ENCODE measurements around the gene ICAM5. TPM values are rescaled to one million over a fixed set of nuclear protein-coding genes. Genes with fewer than 3 reads are reported as not detected.

Gene ICAM5
- total and polyA plus RNA-seq, 10 of the 15 experiments (the other 5 are each of a cell fraction or from before 2014, with no cell fraction given): 0.14 to 4.6 (median 0.94) TPM; not detected in 2

DNA sequence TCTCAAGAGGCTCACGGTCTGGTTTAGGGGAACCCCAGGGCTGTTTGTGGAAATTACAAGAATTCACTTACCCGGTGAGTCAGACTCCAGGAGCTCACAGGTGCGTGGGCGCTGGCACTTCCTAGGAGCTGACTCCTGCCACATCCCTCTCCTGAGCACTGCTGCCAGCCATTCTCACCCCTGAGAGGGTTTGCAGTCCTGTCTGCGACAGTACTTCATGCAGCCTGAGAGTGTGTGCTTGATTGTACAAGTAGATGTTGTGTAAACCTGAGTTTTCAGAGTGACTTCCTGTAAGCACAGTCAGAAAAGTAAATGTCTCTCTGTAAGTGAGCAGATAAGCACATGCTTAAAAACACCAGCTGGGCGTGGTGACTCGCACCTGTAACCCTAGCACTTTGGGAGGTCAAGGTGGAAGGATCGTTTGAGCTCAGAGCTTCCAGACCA is 29.6 kb upstream of the ICAM5 start:
- intact Hi-C loops (cut with micrococcal nuclease; ENCODE audit: unreplicated experiment): no loop called here
- BruUV-seq (replicated peaks): no TSS peak
- no peaks in the 10 kb centered on the region; the same call in 2 of the 3 replicates for H3K9me3 ChIP-seq (replicated peaks; ENCODE audit: control insufficient read depth, insufficient read depth, low read length)
- peaks cover 11% of the 10 kb centered on the region for H3K4me1 ChIP-seq (ENCODE audit: control insufficient read depth, insufficient read depth, low read length)
- H3K9ac ChIP-seq (ENCODE audit: control insufficient read depth, insufficient read depth, low read length): no peak overlapping the region
- FAIRE-seq (no peak), DNase-seq (ENCODE audit: low read depth, low spot score) (no peak), ATAC-seq (peak; percentile 19)
- peak overlapping the region; percentile 27; the same call in 1 of the 2 replicates for H3K27ac ChIP-seq (ENCODE audit: control insufficient read depth, insufficient read depth)
- no peak overlapping the region for H2AFZ ChIP-seq (ENCODE audit: control insufficient read depth, low read depth, low read length)
- peaks cover 17 to 21% of the 10 kb centered on the region in 2 experiments; a peak in 3 of 4 replicates for H3K36me3 ChIP-seq (ENCODE audit: control insufficient read depth in 2 of 2, insufficient read depth in 2 of 2, low read length in 1 of 2)
- CTCF ChIA-PET: interaction anchor here (0.6 to 5.2 kb wide), 19 partner anchors 10 to 328 kb away, joined by 3 to 186 read pairs (median 7); partner anchors contain the start of genes DNMT1, ICAM1, ICAM4 and ICAM5
- H3K79me2 ChIP-seq (ENCODE audit: control insufficient read depth, insufficient read depth, low read length): peaks cover 1% of the 10 kb centered on the region; the same call in 1 of the 2 replicates
- 0 out of 2 replicates have a peak overlapping the region, but pooled peaks have one; percentile 2 for H3K4me2 ChIP-seq (ENCODE audit: control insufficient read depth, insufficient read depth)
- no peak overlapping the region for H3K4me3 ChIP-seq
- SMC1A ChIA-PET (ENCODE audit: uncharacterized antibody, unreplicated experiment): interaction anchor here (0.7 to 5.6 kb wide), 8 partner anchors 9 to 141 kb away, joined by 3 to 83 read pairs (median 4); partner anchors contain the start of genes ICAM1, MRPL4 and RAVER1
- H4K20me1 ChIP-seq (ENCODE audit: control insufficient read depth, insufficient read depth): no peaks in the 10 kb centered on the region
- no peaks in the 10 kb centered on the region for H3K27me3 ChIP-seq (replicated peaks in 1 of 2; ENCODE audit: control insufficient read depth in 2 of 2, insufficient read depth in 2 of 2, low read length in 1 of 2)
- in situ Hi-C loops (cut with MboI): no loop called here
- RAD21 ChIA-PET (ENCODE audit: unreplicated experiment): interaction anchor here (0.8 to 7.2 kb wide), 12 partner anchors 10 to 158 kb away, joined by 3 to 107 read pairs (median 4); partner anchors contain the start of genes DNMT1, ICAM1, ICAM5 and TYK2
- POLR2A ChIA-PET: interaction anchor here (0.5 to 3.8 kb wide), 8 partner anchors 12 to 1283 kb away, joined by 3 to 32 read pairs (median 4); partner anchors contain the start of genes ICAM1 and ICAM5
- WGBS (ENCODE audit: insufficient coverage, insufficient replicate concordance, low lambda C conversion rate, missing lambda C conversion rate): 22% methylated on average over 8 of the region's 8 CpGs
- TF ChIP-seq SIX5 (IDR thresholded peaks at IDR 0.05; ENCODE audit: low read depth, low read length, severe bottlenecking) (no peak), NFYB (IDR thresholded peaks at IDR 0.05; ENCODE audit: insufficient read depth, low read depth, low read length) (no peak), NR2F1 (conservative IDR thresholded peaks at IDR 0.05) (no peak), DPF2 (IDR thresholded peaks at IDR 0.05) (0 out of 2 replicates have a peak, but pooled peaks have one; percentile 15), TCF3 (IDR thresholded peaks at IDR 0.05; ENCODE audit: borderline replicate concordance, insufficient read depth, low read depth, low read length) (no peak), CBFB (IDR thresholded peaks at IDR 0.05; ENCODE audit: low read depth) (no peak; the same call in 1 of the 2 replicates), ZNF207 (IDR thresholded peaks at IDR 0.05; ENCODE audit: borderline replicate concordance) (no peak), RUNX3 (IDR thresholded peaks at IDR 0.05; ENCODE audit: low read length) (peak; percentile 20; the same call in 1 of the 2 replicates), SMARCA5 (IDR thresholded peaks at IDR 0.05) (no peak), KDM1A (IDR thresholded peaks at IDR 0.05; ENCODE audit: borderline replicate concordance) (no peak), BMI1 (IDR thresholded peaks at IDR 0.05; ENCODE audit: borderline replicate concordance) (no peak), EGR1 (IDR thresholded peaks at IDR 0.05; ENCODE audit: borderline replicate concordance in 1 of 2, low read depth in 2 of 2, low read length in 2 of 2) (peak in 1 of 2 experiments; percentile 82; a peak in 1 of 3 replicates), SMAD1 (IDR thresholded peaks at IDR 0.05; ENCODE audit: low read depth, partially characterized antibody) (no peak), ZNF274 (IDR thresholded peaks at IDR 0.05; ENCODE audit: insufficient read depth, insufficient read length) (no peak), POLR2A (IDR thresholded peaks at IDR 0.05; ENCODE audit: low read depth, low read length) (peak; percentile 52; the same call in 1 of the 2 replicates), JUNB (IDR thresholded peaks at IDR 0.05) (0 out of 2 replicates have a peak, but pooled peaks have one; percentile 7), RELA (IDR thresholded peaks at IDR 0.05; ENCODE audit: borderline replicate concordance, partially characterized antibody) (no peak), MEF2A (IDR thresholded peaks at IDR 0.05; ENCODE audit: insufficient read depth, low read depth, low read length) (no peak), PAX5 (IDR thresholded peaks at IDR 0.05; ENCODE audit: borderline replicate concordance, low read depth, low read length) (no peak), ATF3 (IDR thresholded peaks at IDR 0.05; ENCODE audit: borderline replicate concordance, extremely low read depth, low read depth, low read length) (no peak), NFIC (IDR thresholded peaks at IDR 0.05; ENCODE audit: low read depth, low read length) (no peak), MXI1 (IDR thresholded peaks at IDR 0.05; ENCODE audit: low read depth, low read length) (no peak)
- TF ChIP-seq, protein P1, sequence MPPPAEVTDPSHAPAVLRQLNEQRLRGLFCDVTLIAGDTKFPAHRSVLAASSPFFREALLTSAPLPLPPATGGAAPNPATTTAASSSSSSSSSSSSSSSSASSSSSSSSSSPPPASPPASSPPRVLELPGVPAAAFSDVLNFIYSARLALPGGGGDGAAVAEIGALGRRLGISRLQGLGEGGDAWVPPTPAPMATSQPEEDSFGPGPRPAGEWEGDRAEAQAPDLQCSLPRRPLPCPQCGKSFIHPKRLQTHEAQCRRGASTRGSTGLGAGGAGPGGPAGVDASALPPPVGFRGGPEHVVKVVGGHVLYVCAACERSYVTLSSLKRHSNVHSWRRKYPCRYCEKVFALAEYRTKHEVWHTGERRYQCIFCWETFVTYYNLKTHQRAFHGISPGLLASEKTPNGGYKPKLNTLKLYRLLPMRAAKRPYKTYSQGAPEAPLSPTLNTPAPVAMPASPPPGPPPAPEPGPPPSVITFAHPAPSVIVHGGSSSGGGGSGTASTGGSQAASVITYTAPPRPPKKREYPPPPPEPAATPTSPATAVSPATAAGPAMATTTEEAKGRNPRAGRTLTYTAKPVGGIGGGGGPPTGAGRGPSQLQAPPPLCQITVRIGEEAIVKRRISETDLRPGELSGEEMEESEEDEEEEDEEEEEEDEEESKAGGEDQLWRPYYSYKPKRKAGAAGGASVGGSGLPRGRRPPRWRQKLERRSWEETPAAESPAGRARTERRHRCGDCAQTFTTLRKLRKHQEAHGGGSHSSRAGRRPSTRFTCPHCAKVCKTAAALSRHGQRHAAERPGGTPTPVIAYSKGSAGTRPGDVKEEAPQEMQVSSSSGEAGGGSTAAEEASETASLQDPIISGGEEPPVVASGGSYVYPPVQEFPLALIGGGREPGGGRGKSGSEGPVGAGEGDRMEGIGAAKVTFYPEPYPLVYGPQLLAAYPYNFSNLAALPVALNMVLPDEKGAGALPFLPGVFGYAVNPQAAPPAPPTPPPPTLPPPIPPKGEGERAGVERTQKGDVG (CRISPR knock-in tag; IDR thresholded peaks at IDR 0.05): no peak

Measured in GM12878 (cell line).